H1 (cell line): ENCODE data around the gene SH3BP5.

Source experiments
- CHD2 ChIP-seq: IDR thresholded peaks from 2 replicates; pipeline ENCODE4 v1.6.1; 2012; ENCODE audit warnings: low read length, improper control_type of control experiment
- EZH2 ChIP-seq: fragments of 200-600 bp; sonication (generic); IDR thresholded peaks from 2 replicates; pipeline ENCODE4 v1.7.1; 2012; ENCODE audit warnings: low read depth, mild to moderate bottlenecking, moderate library complexity, low read length, inconsistent platforms; ENCODE audit not compliant: severe bottlenecking
- GABPA ChIP-seq: IDR thresholded peaks from 2 replicates; pipeline ENCODE4 v1.6.1; 2011; ENCODE audit warnings: mild to moderate bottlenecking, low read length, moderate library complexity, borderline replicate concordance; ENCODE audit not compliant: insufficient read depth
- GTF2F1 ChIP-seq: IDR thresholded peaks from 2 replicates; pipeline ENCODE4 v1.6.1; 2012; ENCODE audit warnings: low read depth, low read length, improper control_type of control experiment, borderline replicate concordance
- POLR2AphosphoS5 ChIP-seq: IDR thresholded peaks from 2 replicates; pipeline ENCODE4 v1.6.1; 2011; ENCODE audit warnings: low read depth, low read length
- RBBP5 ChIP-seq: IDR thresholded peaks from 2 replicates; pipeline ENCODE4 v1.7.1; 2012; ENCODE audit warnings: low read depth, mild to moderate bottlenecking, inconsistent platforms, low read length, moderate library complexity, borderline replicate concordance
- RNF2 ChIP-seq: fragments of 200-900, 300-1000 bp; sonication (generic); IDR thresholded peaks from 2 replicates; pipeline ENCODE4 v1.7.1; 2016; ENCODE audit warnings: borderline replicate concordance, low read depth, mild to moderate bottlenecking, antibody characterized with exemption, low read length; ENCODE audit not compliant: poor library complexity, severe bottlenecking; ENCODE audit errors: missing control alignments
- TEAD4 ChIP-seq: IDR thresholded peaks from 2 replicates; pipeline ENCODE4 v1.6.1; 2012; ENCODE audit warnings: low read depth, low read length, inconsistent platforms, mixed read lengths
- YY1 ChIP-seq: IDR thresholded peaks from 2 replicates; pipeline ENCODE4 v1.6.1; 2011; ENCODE audit warnings: low read depth, mild to moderate bottlenecking, low read length
- TF ChIP-seq, protein P1 (sequence below): IDR thresholded peaks from 2 replicates; pipeline ENCODE4 v1.6.1; 2011; ENCODE audit warnings: low read depth, mild to moderate bottlenecking, low read length; ENCODE audit not compliant: insufficient read depth
- TF ChIP-seq, protein P2 (sequence below): fragments of 300-600 bp; sonication (generic); IDR thresholded peaks from 2 replicates; pipeline ENCODE4 v1.7.1; 2012; ENCODE audit warnings: low read length, moderate library complexity, mild to moderate bottlenecking, inconsistent platforms; ENCODE audit not compliant: insufficient replicate concordance
- TF ChIP-seq, protein P3 (sequence below), 3 experiments: IDR thresholded peaks; 1 replicate in 2 of 3; 2 replicates in 1 of 3; pipeline versions ENCODE4 v1.5.1 to v1.6.1; 2011; ENCODE audit warnings: low read length in 3 of 3, mild to moderate bottlenecking in 3 of 3, inconsistent platforms in 2 of 3, low read depth in 1 of 3, moderate library complexity in 1 of 3; ENCODE audit not compliant: insufficient read depth in 1 of 3; ENCODE audit errors: control extremely low read depth in 1 of 3

DNA sequence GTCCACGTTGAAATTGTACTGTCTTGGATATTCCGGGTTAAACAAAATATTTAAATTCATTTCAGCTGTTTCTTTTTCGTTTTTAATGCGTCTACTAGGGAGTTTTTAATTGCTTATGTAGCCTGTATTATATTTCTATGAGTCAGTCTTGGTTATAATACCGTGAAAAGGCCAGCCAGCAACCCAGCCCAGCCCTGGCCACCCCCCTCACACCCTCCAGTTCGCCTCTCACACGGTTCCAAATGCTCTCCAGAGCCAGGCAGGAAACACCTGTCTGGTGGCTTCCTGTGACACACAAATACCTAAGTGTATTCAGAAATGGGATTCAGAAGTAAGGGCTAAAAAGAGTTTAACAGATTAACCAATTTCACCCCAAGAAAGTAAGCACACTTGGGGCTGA, 4.4 kb downstream of the SH3BP5 start:
- TF ChIP-seq EZH2 (no peak), YY1 (no peak), RNF2 (no peak), GABPA (no peak), CHD2 (no peak), RBBP5 (no peak), TEAD4 (no peak), GTF2F1 (no peak), POLR2AphosphoS5 (no peak)
- TF ChIP-seq, protein P1, sequence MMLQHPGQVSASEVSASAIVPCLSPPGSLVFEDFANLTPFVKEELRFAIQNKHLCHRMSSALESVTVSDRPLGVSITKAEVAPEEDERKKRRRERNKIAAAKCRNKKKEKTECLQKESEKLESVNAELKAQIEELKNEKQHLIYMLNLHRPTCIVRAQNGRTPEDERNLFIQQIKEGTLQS = no peak
- TF ChIP-seq, protein P2, sequence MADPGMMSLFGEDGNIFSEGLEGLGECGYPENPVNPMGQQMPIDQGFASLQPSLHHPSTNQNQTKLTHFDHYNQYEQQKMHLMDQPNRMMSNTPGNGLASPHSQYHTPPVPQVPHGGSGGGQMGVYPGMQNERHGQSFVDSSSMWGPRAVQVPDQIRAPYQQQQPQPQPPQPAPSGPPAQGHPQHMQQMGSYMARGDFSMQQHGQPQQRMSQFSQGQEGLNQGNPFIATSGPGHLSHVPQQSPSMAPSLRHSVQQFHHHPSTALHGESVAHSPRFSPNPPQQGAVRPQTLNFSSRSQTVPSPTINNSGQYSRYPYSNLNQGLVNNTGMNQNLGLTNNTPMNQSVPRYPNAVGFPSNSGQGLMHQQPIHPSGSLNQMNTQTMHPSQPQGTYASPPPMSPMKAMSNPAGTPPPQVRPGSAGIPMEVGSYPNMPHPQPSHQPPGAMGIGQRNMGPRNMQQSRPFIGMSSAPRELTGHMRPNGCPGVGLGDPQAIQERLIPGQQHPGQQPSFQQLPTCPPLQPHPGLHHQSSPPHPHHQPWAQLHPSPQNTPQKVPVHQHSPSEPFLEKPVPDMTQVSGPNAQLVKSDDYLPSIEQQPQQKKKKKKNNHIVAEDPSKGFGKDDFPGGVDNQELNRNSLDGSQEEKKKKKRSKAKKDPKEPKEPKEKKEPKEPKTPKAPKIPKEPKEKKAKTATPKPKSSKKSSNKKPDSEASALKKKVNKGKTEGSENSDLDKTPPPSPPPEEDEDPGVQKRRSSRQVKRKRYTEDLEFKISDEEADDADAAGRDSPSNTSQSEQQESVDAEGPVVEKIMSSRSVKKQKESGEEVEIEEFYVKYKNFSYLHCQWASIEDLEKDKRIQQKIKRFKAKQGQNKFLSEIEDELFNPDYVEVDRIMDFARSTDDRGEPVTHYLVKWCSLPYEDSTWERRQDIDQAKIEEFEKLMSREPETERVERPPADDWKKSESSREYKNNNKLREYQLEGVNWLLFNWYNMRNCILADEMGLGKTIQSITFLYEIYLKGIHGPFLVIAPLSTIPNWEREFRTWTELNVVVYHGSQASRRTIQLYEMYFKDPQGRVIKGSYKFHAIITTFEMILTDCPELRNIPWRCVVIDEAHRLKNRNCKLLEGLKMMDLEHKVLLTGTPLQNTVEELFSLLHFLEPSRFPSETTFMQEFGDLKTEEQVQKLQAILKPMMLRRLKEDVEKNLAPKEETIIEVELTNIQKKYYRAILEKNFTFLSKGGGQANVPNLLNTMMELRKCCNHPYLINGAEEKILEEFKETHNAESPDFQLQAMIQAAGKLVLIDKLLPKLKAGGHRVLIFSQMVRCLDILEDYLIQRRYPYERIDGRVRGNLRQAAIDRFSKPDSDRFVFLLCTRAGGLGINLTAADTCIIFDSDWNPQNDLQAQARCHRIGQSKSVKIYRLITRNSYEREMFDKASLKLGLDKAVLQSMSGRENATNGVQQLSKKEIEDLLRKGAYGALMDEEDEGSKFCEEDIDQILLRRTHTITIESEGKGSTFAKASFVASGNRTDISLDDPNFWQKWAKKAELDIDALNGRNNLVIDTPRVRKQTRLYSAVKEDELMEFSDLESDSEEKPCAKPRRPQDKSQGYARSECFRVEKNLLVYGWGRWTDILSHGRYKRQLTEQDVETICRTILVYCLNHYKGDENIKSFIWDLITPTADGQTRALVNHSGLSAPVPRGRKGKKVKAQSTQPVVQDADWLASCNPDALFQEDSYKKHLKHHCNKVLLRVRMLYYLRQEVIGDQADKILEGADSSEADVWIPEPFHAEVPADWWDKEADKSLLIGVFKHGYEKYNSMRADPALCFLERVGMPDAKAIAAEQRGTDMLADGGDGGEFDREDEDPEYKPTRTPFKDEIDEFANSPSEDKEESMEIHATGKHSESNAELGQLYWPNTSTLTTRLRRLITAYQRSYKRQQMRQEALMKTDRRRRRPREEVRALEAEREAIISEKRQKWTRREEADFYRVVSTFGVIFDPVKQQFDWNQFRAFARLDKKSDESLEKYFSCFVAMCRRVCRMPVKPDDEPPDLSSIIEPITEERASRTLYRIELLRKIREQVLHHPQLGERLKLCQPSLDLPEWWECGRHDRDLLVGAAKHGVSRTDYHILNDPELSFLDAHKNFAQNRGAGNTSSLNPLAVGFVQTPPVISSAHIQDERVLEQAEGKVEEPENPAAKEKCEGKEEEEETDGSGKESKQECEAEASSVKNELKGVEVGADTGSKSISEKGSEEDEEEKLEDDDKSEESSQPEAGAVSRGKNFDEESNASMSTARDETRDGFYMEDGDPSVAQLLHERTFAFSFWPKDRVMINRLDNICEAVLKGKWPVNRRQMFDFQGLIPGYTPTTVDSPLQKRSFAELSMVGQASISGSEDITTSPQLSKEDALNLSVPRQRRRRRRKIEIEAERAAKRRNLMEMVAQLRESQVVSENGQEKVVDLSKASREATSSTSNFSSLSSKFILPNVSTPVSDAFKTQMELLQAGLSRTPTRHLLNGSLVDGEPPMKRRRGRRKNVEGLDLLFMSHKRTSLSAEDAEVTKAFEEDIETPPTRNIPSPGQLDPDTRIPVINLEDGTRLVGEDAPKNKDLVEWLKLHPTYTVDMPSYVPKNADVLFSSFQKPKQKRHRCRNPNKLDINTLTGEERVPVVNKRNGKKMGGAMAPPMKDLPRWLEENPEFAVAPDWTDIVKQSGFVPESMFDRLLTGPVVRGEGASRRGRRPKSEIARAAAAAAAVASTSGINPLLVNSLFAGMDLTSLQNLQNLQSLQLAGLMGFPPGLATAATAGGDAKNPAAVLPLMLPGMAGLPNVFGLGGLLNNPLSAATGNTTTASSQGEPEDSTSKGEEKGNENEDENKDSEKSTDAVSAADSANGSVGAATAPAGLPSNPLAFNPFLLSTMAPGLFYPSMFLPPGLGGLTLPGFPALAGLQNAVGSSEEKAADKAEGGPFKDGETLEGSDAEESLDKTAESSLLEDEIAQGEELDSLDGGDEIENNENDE = no peak
- TF ChIP-seq, protein P3, sequence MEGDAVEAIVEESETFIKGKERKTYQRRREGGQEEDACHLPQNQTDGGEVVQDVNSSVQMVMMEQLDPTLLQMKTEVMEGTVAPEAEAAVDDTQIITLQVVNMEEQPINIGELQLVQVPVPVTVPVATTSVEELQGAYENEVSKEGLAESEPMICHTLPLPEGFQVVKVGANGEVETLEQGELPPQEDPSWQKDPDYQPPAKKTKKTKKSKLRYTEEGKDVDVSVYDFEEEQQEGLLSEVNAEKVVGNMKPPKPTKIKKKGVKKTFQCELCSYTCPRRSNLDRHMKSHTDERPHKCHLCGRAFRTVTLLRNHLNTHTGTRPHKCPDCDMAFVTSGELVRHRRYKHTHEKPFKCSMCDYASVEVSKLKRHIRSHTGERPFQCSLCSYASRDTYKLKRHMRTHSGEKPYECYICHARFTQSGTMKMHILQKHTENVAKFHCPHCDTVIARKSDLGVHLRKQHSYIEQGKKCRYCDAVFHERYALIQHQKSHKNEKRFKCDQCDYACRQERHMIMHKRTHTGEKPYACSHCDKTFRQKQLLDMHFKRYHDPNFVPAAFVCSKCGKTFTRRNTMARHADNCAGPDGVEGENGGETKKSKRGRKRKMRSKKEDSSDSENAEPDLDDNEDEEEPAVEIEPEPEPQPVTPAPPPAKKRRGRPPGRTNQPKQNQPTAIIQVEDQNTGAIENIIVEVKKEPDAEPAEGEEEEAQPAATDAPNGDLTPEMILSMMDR (IDR thresholded peaks at IDR 0.05; ENCODE audit: control extremely low read depth in 1 of 3, insufficient read depth in 1 of 3, low read depth in 1 of 3, low read length in 3 of 3) = no peak
